Measurements from ENCODE around the gene HPRT1. TPM values are rescaled to one million over a fixed set of nuclear protein-coding genes. Genes with fewer than 3 reads are reported as not detected.
"Not testable (repeated sequence)": the region's sequence is repeated elsewhere in the genome, so short reads cannot be mapped to it uniquely, and the experiment has no call there.

Gene HPRT1
- polyA plus RNA-seq, 1 donor (not counting 4 experiments of a cell fraction or from before 2014, with no cell fraction given): 48.1 TPM

DNA sequence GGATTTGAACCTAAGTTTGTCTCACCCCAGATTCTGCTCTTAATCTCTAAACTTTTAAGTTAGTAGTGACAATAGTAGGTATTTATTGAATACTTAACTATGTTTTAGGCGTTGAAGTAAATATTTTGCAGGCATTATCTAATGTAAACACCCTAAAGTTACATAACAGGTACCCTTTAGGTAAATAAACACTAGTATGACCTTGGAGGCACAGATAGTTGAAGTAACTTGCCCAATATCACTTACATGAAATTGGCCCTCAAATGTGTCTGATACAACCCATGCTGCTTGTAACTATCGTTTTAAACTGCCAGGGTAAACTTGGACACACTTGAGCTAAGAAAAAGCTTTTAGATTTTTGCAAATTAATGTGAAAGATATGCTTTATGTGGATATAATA, 3.0 kb downstream of the HPRT1 start:
- no peaks in the 10 kb centered on the region for H3K4me1 ChIP-seq (ENCODE audit: control insufficient read depth, extremely low read depth, insufficient read depth, low read length)
- H2AFZ ChIP-seq (ENCODE audit: control insufficient read depth, low read length): no peak overlapping the region
- H4K20me1 ChIP-seq (ENCODE audit: control insufficient read depth, extremely low read depth, insufficient read depth, low read length): no peaks in the 10 kb centered on the region
- TF ChIP-seq, protein P1, sequence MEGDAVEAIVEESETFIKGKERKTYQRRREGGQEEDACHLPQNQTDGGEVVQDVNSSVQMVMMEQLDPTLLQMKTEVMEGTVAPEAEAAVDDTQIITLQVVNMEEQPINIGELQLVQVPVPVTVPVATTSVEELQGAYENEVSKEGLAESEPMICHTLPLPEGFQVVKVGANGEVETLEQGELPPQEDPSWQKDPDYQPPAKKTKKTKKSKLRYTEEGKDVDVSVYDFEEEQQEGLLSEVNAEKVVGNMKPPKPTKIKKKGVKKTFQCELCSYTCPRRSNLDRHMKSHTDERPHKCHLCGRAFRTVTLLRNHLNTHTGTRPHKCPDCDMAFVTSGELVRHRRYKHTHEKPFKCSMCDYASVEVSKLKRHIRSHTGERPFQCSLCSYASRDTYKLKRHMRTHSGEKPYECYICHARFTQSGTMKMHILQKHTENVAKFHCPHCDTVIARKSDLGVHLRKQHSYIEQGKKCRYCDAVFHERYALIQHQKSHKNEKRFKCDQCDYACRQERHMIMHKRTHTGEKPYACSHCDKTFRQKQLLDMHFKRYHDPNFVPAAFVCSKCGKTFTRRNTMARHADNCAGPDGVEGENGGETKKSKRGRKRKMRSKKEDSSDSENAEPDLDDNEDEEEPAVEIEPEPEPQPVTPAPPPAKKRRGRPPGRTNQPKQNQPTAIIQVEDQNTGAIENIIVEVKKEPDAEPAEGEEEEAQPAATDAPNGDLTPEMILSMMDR (optimal IDR thresholded peaks at IDR 0.05 in 1 of 3, IDR thresholded peaks at IDR 0.05 in 1 of 3, conservative IDR thresholded peaks at IDR 0.05 in 1 of 3; ENCODE audit: extremely low read depth in 1 of 3, insufficient read depth in 2 of 3, low read length in 3 of 3): no peak
- no peak for TF ChIP-seq EZH2 (IDR thresholded peaks at IDR 0.05; ENCODE audit: low read length)
- H3K4me3 ChIP-seq (ENCODE audit: control insufficient read depth in 2 of 3, extremely low read depth in 1 of 3, insufficient read depth in 2 of 3, low read depth in 1 of 3, low read length in 3 of 3): no peak overlapping the region
- H3K79me2 ChIP-seq (ENCODE audit: control insufficient read depth, insufficient read depth, low read length): peaks cover 36% of the 10 kb centered on the region
- H3K9me3 ChIP-seq (ENCODE audit: control insufficient read depth, low read depth, low read length): no peaks in the 10 kb centered on the region
- H3K9ac ChIP-seq (ENCODE audit: control insufficient read depth, extremely low read depth, insufficient read depth, low read length): no peak overlapping the region
- no peaks in the 10 kb centered on the region for H3K36me3 ChIP-seq (ENCODE audit: control insufficient read depth in 2 of 2, extremely low read depth in 1 of 2, insufficient read depth in 2 of 2, low read length in 2 of 2)
- no peak overlapping the region for H3K27ac ChIP-seq (ENCODE audit: control insufficient read depth, insufficient read depth, low read length)
- FAIRE-seq (no peak), DNase-seq (ENCODE audit: low read depth, low spot score) (no peak)
- H3K9me1 ChIP-seq (ENCODE audit: control insufficient read depth, extremely low read depth, insufficient read depth, low read length): no peaks in the 10 kb centered on the region
- no peaks in the 10 kb centered on the region for H3K27me3 ChIP-seq (ENCODE audit: control insufficient read depth, extremely low read depth, insufficient read depth, low read length)
- no peak overlapping the region for H3K4me2 ChIP-seq (ENCODE audit: control insufficient read depth, extremely low read depth, insufficient read depth, low read depth, low read length)
- dilution Hi-C loops (cut with MboI; ENCODE audit: extremely low pct_ligation_motif_present, low sequenced_read_pairs): no loop called here

DNA sequence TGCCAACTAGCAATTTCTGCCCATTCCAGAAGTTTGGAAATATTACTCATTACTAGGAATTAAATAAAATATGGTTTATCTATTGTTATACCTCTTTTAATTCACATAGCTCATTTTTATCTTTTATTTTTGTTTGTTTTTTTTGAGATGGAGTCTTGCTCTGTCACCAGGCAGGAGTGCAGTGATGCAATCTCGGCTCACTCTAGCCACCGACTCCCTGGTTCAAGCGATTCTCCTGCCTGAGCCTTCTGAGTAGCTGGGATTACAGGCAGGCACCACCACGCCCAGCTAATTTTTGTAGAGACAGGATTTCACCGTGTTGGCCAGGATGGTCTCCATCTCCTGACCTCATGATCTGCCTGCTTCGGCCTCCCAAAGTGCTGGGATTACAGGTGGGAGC, 4.5 kb downstream of the HPRT1 start:
- H3K4me2 ChIP-seq (ENCODE audit: control insufficient read depth, extremely low read depth, insufficient read depth, low read depth, low read length); DNase-seq (ENCODE audit: low read depth, low spot score); H3K9me1 ChIP-seq (ENCODE audit: control insufficient read depth, extremely low read depth, insufficient read depth, low read length); H3K4me1 ChIP-seq (ENCODE audit: control insufficient read depth, extremely low read depth, insufficient read depth, low read length); H2AFZ ChIP-seq (ENCODE audit: control insufficient read depth, low read length); H3K27me3 ChIP-seq (ENCODE audit: control insufficient read depth, extremely low read depth, insufficient read depth, low read length); H3K27ac ChIP-seq (ENCODE audit: control insufficient read depth, insufficient read depth, low read length); dilution Hi-C loops (cut with MboI; ENCODE audit: extremely low pct_ligation_motif_present, low sequenced_read_pairs); H3K9me3 ChIP-seq (ENCODE audit: control insufficient read depth, low read depth, low read length); FAIRE-seq; H3K9ac ChIP-seq (ENCODE audit: control insufficient read depth, extremely low read depth, insufficient read depth, low read length); H3K4me3 ChIP-seq (ENCODE audit: control insufficient read depth in 2 of 3, extremely low read depth in 1 of 3, insufficient read depth in 2 of 3, low read depth in 1 of 3, low read length in 3 of 3); H4K20me1 ChIP-seq (ENCODE audit: control insufficient read depth, extremely low read depth, insufficient read depth, low read length); H3K36me3 ChIP-seq (ENCODE audit: control insufficient read depth in 2 of 2, extremely low read depth in 1 of 2, insufficient read depth in 2 of 2, low read length in 2 of 2): not testable (repeated sequence)
- peaks cover 36% of the 10 kb centered on the region for H3K79me2 ChIP-seq (ENCODE audit: control insufficient read depth, insufficient read depth, low read length)

DNA sequence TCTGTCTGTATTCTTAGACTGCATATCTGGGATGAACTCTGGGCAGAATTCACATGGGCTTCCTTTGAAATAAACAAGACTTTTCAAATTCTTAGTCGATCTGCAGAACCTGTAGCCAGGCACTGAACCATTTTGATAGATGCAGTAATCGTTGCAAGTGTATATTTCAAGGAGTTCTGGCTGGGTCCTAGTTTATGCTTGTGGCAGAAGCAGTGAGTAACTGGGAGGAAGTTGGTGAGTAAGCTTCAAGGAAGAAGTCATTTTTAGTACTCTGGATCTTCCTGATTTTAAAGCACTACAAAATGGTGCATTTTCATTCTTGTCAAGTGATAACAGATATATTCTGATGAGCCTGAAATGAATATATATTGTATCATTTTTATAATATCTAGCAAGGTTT, 9.5 kb downstream of the HPRT1 start:
- peak; percentile 67 for FAIRE-seq

More for the DNA sequence above, 9.5 kb downstream of the HPRT1 start:
- H3K9ac ChIP-seq (ENCODE audit: control insufficient read depth, extremely low read depth, insufficient read depth, low read length): no peak overlapping the region
- TF ChIP-seq, protein P1 (optimal IDR thresholded peaks at IDR 0.05 in 1 of 3, IDR thresholded peaks at IDR 0.05 in 1 of 3, conservative IDR thresholded peaks at IDR 0.05 in 1 of 3; ENCODE audit: extremely low read depth in 1 of 3, insufficient read depth in 2 of 3, low read length in 3 of 3): no peak
- TF ChIP-seq EZH2 (IDR thresholded peaks at IDR 0.05; ENCODE audit: low read length): no peak
- peak overlapping the region; percentile 32 for H3K4me2 ChIP-seq (ENCODE audit: control insufficient read depth, extremely low read depth, insufficient read depth, low read depth, low read length)
- no peak overlapping the region for H3K4me3 ChIP-seq (ENCODE audit: control insufficient read depth in 2 of 3, extremely low read depth in 1 of 3, insufficient read depth in 2 of 3, low read depth in 1 of 3, low read length in 3 of 3)
- no peak overlapping the region for H2AFZ ChIP-seq (ENCODE audit: control insufficient read depth, low read length)
- no peaks in the 10 kb centered on the region for H3K36me3 ChIP-seq (ENCODE audit: control insufficient read depth in 2 of 2, extremely low read depth in 1 of 2, insufficient read depth in 2 of 2, low read length in 2 of 2)
- H4K20me1 ChIP-seq (ENCODE audit: control insufficient read depth, extremely low read depth, insufficient read depth, low read length): no peaks in the 10 kb centered on the region
- no peaks in the 10 kb centered on the region for H3K9me1 ChIP-seq (ENCODE audit: control insufficient read depth, extremely low read depth, insufficient read depth, low read length)
- no peak overlapping the region for H3K27ac ChIP-seq (ENCODE audit: control insufficient read depth, insufficient read depth, low read length)
- DNase-seq (ENCODE audit: low read depth, low spot score): no peak
- H3K79me2 ChIP-seq (ENCODE audit: control insufficient read depth, insufficient read depth, low read length): peaks cover 14% of the 10 kb centered on the region
- no peaks in the 10 kb centered on the region for H3K9me3 ChIP-seq (ENCODE audit: control insufficient read depth, low read depth, low read length)
- no peaks in the 10 kb centered on the region for H3K27me3 ChIP-seq (ENCODE audit: control insufficient read depth, extremely low read depth, insufficient read depth, low read length)
- dilution Hi-C loops (cut with MboI; ENCODE audit: extremely low pct_ligation_motif_present, low sequenced_read_pairs): no loop called here
- peaks cover 10% of the 10 kb centered on the region for H3K4me1 ChIP-seq (ENCODE audit: control insufficient read depth, extremely low read depth, insufficient read depth, low read length)
